ENCODE measurements around the gene GABRG3. TPM values are rescaled to one million over a fixed set of nuclear protein-coding genes. Genes with fewer than 3 reads are reported as not detected.
A peak's percentile ranks its signal among the peaks of the same experiment; 100 is the strongest.
"Not testable (repeated sequence)": the region's sequence is repeated elsewhere in the genome, so short reads cannot be mapped to it uniquely, and the experiment has no call there.

GABRG3 gene
- total RNA-seq, 1 donor: not detected

- DNase-seq (ENCODE audit: low read depth in 2 of 3, low spot score in 2 of 3): no peak
Observed at GRCh38 chr15:26985050-26985449, 14.1 kb downstream of the GABRG3 start.

GRCh38 chr15:26996250-26996649 is 25.3 kb downstream of the GABRG3 start:
- DNase-seq (ENCODE audit: low read depth in 2 of 3, low spot score in 2 of 3): no peak

- not testable (repeated sequence) for DNase-seq (ENCODE audit: low read depth in 2 of 3, low spot score in 2 of 3)
Observed at GRCh38 chr15:27003003-27003402, 32.0 kb downstream of the GABRG3 start.

GRCh38 chr15:27004226-27004625 is 33.2 kb downstream of the GABRG3 start:
- DNase-seq (ENCODE audit: low read depth in 2 of 3, low spot score in 2 of 3): not testable (repeated sequence)

- DNase-seq (ENCODE audit: low read depth in 2 of 3, low spot score in 2 of 3): peak in 2 of 3 donors; percentile 54 to 74
Observed at GRCh38 chr15:27017168-27017809, 46.3 kb downstream of the GABRG3 start.

GRCh38 chr15:27019687-27020086 is 48.7 kb downstream of the GABRG3 start:
- DNase-seq (ENCODE audit: low read depth in 2 of 3, low spot score in 2 of 3): no peak

- DNase-seq (ENCODE audit: low read depth in 2 of 3, low spot score in 2 of 3): no peak
Observed at GRCh38 chr15:27025481-27025966, 54.5 kb downstream of the GABRG3 start.

- no peak for DNase-seq (ENCODE audit: low read depth in 2 of 3, low spot score in 2 of 3)
Observed at GRCh38 chr15:27027229-27027628, 56.2 kb downstream of the GABRG3 start.

- DNase-seq (ENCODE audit: low read depth in 2 of 3, low spot score in 2 of 3): peak in 2 of 3 donors; percentile 5 to 16
Observed at GRCh38 chr15:27028858-27029477, 58.0 kb downstream of the GABRG3 start.

GRCh38 chr15:27036210-27036609 is 65.2 kb downstream of the GABRG3 start:
- DNase-seq (ENCODE audit: low read depth in 2 of 3, low spot score in 2 of 3): no peak

- no peak for DNase-seq (ENCODE audit: low read depth in 2 of 3, low spot score in 2 of 3)
Observed at GRCh38 chr15:27037501-27037900, 66.5 kb downstream of the GABRG3 start.

GRCh38 chr15:27039152-27039551 is 68.2 kb downstream of the GABRG3 start:
- DNase-seq (ENCODE audit: low read depth in 2 of 3, low spot score in 2 of 3): no peak

GRCh38 chr15:27042230-27042629 is 71.2 kb downstream of the GABRG3 start:
- DNase-seq (ENCODE audit: low read depth in 2 of 3, low spot score in 2 of 3): no peak

- no peak for DNase-seq (ENCODE audit: low read depth in 2 of 3, low spot score in 2 of 3)
Observed at GRCh38 chr15:27042646-27043045, 71.7 kb downstream of the GABRG3 start.

GRCh38 chr15:27043770-27044169 is 72.8 kb downstream of the GABRG3 start:
- DNase-seq (ENCODE audit: low read depth in 2 of 3, low spot score in 2 of 3): no peak

- no peak for DNase-seq (ENCODE audit: low read depth in 2 of 3, low spot score in 2 of 3)
Observed at GRCh38 chr15:27045796-27046195, 74.8 kb downstream of the GABRG3 start.

GRCh38 chr15:27046880-27047279 is 75.9 kb downstream of the GABRG3 start:
- DNase-seq (ENCODE audit: low read depth in 2 of 3, low spot score in 2 of 3): no peak

- DNase-seq (ENCODE audit: low read depth in 2 of 3, low spot score in 2 of 3): no peak
Observed at GRCh38 chr15:27050163-27050562, 79.2 kb downstream of the GABRG3 start.

- no peak for DNase-seq (ENCODE audit: low read depth in 2 of 3, low spot score in 2 of 3)
Observed at GRCh38 chr15:27054426-27054825, 83.4 kb downstream of the GABRG3 start.

GRCh38 chr15:27057904-27058645 is 87.1 kb downstream of the GABRG3 start:
- no peak for DNase-seq (ENCODE audit: low read depth in 2 of 3, low spot score in 2 of 3)

- no peak for DNase-seq (ENCODE audit: low read depth in 2 of 3, low spot score in 2 of 3)
Observed at GRCh38 chr15:27058939-27059338, 88.0 kb downstream of the GABRG3 start.

All from hematopoietic multipotent progenitor cell (in vitro differentiated cells).